NCI-H748 treated with DMSO at 0.1 percent for 48 hours (cell line): ENCODE data around the gene CCNG2.
A peak's percentile ranks its signal among the peaks of the same experiment; 100 is the strongest.

Experiments
- DNase-seq: peaks from one replicate; lab custom pipeline; 2025; lab: John Stamatoyannopoulos, UW

The CCNG2 gene

GRCh38 chr4:77178560-77178959 lies 21.6 kb downstream of the CCNG2 start:
- DNase-seq: no peak

DNA sequence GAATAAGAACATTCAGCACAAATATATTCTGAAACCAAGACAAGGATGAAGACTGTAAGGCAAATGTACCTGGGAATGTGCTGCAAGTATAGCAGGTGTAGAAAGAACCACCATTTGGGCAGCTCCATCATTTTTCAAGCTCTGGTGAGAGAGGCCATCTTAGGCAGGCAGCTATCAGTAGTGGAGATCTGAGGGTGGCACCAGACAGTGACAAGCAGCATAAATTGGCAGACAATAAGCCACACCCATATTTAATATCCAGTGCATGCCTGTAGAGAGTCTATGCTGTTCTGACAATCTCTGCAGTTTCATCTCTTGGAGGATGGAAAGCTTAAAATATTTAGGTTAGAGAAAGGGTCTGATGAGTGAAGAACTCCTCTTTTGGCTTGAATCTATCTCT lies 22.5 kb downstream of the CCNG2 start:
- no peak for DNase-seq

DNA sequence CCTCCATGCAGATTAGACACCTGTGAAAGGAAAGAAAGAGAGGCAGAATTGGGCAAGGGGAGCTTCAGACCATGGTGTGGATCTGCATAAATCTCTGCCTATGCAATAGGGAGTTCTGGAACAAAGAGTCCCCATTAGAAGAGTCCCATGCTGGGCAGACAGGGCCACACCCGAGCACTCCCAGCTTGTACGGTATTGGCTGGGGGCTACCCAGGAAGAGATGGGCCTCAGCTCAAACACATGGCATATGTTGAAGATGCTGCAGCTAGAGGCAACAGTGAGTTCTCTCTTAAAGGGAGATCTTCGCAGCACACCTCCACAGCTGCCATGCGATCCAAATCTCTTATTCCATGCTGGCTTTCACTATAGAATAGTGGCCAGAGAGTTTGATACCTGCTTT lies 24.7 kb downstream of the CCNG2 start:
- DNase-seq: no peak

DNA sequence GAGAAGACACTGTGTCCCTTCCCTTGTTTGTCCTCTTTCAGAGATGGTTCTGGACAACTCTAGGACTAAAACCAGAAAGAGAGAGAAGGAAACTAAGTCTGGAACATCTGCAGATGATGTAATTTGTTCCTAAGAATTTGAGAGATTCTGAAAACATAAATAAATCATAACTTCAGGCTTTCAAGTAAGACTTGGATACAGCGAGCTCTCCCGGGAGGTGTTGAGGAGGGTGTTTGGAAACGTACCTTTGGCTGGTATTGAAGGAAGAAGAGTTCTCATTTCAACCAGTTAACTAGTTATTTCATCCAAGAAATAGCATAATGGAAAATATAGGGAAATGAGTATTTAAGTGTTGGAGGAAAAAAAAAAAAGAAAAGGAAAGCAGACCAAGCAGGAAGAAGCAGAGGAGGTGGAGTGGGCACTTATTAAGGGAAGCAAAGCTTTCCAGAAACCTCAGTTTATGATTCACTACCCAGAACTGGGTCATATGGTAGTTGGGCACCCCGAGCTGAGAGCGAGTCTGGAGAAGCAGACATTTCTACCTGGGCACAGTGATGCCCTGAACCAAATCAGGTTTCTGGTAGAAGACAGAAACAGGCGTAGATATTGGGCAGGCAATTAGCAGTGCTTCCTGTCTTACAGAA lies 26.9 kb downstream of the CCNG2 start:
- no peak for DNase-seq

GRCh38 chr4:77184974-77185373 lies 28.0 kb downstream of the CCNG2 start:
- no peak for DNase-seq

- DNase-seq: no peak
These were observed 28.7 kb downstream of the CCNG2 start for GRCh38 chr4:77185686-77186085.

DNA sequence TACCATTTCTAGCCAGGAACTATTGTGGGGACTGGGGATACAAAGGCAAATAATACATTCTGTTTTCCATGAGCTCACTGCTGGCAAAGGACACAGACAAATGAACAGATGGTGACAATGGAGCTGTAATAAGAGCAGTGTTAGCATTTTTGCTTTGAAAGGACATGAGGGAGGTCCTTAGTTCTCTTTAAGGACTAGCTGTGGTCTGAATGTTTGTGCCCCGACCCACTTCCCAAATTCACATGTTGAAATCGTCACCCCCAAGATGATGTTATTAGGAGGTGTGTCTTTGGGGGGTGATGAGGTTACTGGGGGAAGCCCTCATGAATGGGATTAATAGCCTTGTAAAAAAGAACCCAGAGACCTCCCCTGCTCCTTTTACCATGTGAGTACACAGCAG lies 30.3 kb downstream of the CCNG2 start:
- no peak for DNase-seq

- no peak for DNase-seq
These were observed 31.7 kb downstream of the CCNG2 start for GRCh38 chr4:77188498-77189220.

- DNase-seq: no peak
These were observed 32.4 kb downstream of the CCNG2 start for GRCh38 chr4:77189412-77189811.

DNA sequence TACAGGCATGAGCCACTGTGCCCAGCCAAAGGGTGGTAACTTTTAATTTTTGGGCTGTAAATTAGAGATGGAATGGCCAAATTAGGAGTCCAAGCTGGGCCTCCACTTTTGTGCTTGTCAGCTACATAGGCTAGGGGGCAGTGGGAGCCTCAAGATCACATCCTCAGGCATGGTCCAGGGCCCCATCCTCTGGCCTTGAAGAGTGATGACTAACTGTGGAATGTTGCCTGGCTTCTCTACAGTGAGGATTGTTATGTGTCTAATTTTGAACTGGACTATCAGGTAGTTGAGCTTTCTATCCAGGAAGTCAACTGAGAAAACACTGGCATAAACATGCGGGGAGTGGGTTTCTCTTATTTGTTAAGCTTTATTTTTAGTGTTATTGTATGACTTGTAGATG lies 33.0 kb downstream of the CCNG2 start:
- no peak for DNase-seq

GRCh38 chr4:77193046-77193445 lies 36.0 kb downstream of the CCNG2 start:
- DNase-seq: no peak

DNA sequence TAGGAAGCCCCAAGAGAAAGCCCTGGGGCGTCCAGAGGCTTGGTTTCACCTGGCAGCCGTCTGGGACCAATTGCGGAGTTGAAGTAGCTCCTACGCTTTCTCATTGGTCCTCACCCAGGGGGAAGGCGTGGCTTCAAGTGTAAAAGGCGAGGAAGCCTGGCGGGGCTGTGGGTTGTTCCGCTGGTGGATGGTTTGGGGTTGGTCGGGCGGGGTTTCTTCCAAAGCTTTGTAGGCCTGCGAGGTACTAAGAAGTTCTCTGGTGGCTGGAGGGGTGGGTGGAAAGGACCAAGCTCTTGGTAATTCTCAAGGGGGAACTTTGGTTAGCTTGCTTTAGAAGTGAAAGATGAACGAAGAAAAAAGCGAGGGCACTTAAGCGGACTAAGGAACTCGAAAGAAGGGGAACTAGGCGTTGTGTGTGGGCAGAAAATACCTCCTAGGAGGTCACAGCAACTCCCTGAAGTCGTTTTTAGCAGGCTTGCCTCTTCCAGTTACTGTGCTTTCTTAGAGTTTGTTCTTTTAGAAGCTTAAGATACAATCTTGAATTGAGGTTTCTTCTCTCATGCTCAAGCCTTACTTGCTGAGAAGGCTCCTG lies 36.6 kb downstream of the CCNG2 start:
- DNase-seq: no peak

GRCh38 chr4:77194366-77194765 lies 37.4 kb downstream of the CCNG2 start:
- no peak for DNase-seq

DNA sequence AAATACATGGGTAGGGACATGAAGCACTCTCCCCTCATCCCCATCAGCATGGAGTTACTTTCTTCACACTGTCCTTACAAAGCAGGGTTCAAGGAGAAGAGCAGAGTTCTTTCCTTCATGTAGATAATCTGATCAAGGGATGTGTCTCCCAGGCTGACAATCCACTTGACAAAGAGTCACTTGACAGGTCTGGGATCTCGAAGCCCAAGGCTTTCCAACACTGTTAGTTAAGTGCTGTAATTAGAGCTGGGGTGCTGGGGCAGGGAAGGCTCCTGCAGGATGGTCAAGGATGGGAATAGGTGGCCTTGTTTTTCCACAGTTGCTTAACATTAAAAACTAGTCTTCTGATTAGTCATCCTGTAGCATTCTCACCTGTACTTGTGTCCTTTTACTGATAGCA lies 38.0 kb downstream of the CCNG2 start:
- no peak for DNase-seq

DNA sequence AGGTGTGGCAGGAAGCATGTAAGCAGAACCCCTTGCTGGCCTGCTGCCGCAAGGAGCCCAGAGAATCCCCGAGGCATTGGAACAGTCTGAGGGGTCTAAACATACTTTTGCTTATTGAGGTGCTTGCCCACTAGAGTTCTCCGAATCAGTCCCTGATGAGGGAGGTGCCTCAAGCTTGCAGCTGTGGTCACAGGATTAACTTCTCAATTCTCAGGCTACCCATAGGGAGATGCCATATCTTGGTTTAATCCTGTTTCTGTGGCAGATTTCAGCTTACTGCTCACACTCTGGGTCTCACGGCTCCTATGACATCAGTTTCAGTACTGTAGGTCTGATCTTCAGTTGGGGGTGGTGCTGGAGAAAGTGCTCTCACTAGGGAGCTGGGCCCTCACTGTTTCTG lies 39.9 kb downstream of the CCNG2 start:
- DNase-seq: no peak

GRCh38 chr4:77197361-77197760 lies 40.4 kb downstream of the CCNG2 start:
- no peak for DNase-seq

GRCh38 chr4:77197831-77198230 lies 40.8 kb downstream of the CCNG2 start:
- no peak for DNase-seq

- no peak for DNase-seq
These were observed 42.3 kb downstream of the CCNG2 start for GRCh38 chr4:77199276-77199675.

DNA sequence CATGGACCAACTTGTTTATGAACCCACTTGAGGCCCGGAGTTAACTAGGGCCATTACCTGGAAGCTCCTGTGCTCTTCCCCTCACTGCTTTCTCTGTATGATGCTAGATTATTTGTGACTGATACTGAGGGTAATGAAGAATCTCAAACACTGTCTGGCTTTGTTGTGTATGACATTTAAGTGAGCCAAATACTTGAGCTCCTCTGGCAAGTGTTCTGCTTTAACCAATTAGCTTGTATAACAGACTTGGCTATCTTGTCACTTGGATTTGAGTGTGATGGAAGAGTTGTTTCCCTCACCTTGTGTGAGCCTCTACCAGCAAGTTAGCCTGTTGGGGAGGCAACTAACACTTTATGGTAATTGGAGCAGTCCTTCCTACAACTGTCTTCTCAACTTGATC lies 42.7 kb downstream of the CCNG2 start:
- DNase-seq: no peak

GRCh38 chr4:77201343-77201742 lies 44.3 kb downstream of the CCNG2 start:
- no peak for DNase-seq

GRCh38 chr4:77201857-77202256 lies 44.9 kb downstream of the CCNG2 start:
- DNase-seq: no peak

- DNase-seq: no peak
These were observed 45.5 kb downstream of the CCNG2 start for GRCh38 chr4:77202491-77202890.

GRCh38 chr4:77203380-77204197 lies 46.6 kb downstream of the CCNG2 start:
- peak; percentile 6 for DNase-seq
